Testis (tissue), 3 donors: Measurements from ENCODE around the gene PIK3AP1. TPM values are rescaled to one million over a fixed set of nuclear protein-coding genes. Genes with fewer than 3 reads are reported as not detected.
"Not testable (repeated sequence)": the region's sequence is repeated elsewhere in the genome, so short reads cannot be mapped to it uniquely, and the experiment has no call there.

Experiments used
- DNase-seq: peaks from one replicate; pipeline ENCODE4 v3.0.0-alpha.2; 2019
- H3K27ac ChIP-seq, 2 donors: fragments of 200-600 bp; sonication (generic); one replicate each; pipeline ENCODE4 v1.5.1; 2019
- H3K27me3 ChIP-seq: fragments of 200-600 bp; sonication (generic); one replicate; pipeline ENCODE4 v1.5.1; 2019
- H3K36me3 ChIP-seq: fragments of 200-600 bp; sonication (generic); one replicate; pipeline ENCODE4 v1.5.1; 2017; ENCODE audit warnings: low read depth; ENCODE audit errors: missing control alignments
- H3K4me1 ChIP-seq: fragments of 200-600 bp; sonication (generic); one replicate; pipeline ENCODE4 v1.5.1; 2019
- H3K4me3 ChIP-seq, 2 donors: fragments of 200-600 bp; sonication (generic); one replicate each; pipeline ENCODE4 v1.5.1; 2017 to 2019
- H3K9me3 ChIP-seq: fragments of 200-600 bp; sonication (generic); one replicate; pipeline ENCODE4 v1.5.1; 2017
- POLR2A ChIP-seq: fragments of 450-650 bp; IDR thresholded peaks from one replicate; pipeline ENCODE4 v1.6.1; 2017; ENCODE audit warnings: antibody characterized with exemption, mild to moderate bottlenecking, moderate library complexity
- WGBS, 2 donors: methylation state at CpG; one replicate each; pipeline ENCODE4 v1.1.5; 2018; 5-methylcytosine and 5-hydroxymethylcytosine counted together
- intact Hi-C: fragments of 100-400 bp; cut with DNase I; formaldehyde crosslinking; loops from one replicate; pipeline ENCODE4 v1.15.1; 2023; ENCODE audit warnings: low total_unique reads
- polyA plus RNA-seq: library from polyadenylated mRNA; stranded (reverse); fragments of 350-450 nt; fragmentation: Illumina TruSeq; extraction: RNeasy Lipid Tissue Mini Kit (QIAGEN cat#74804); gene quantifications from one replicate; pipeline ENCODE4 v1.2.3, GENCODE V29; 2014; ENCODE audit warnings: low read depth, low replicate concordance; ENCODE audit not compliant: insufficient read depth
- total RNA-seq, 2 donors: library from RNA; depleted of rRNA; stranded (reverse); fragments of >200 nt; gene quantifications; one replicate each; pipeline ENCODE4 v1.2.3, GENCODE V29; 2016
- TF ChIP-seq, protein P1 (sequence below), 3 experiments: fragments of 450-650 bp in 2 of 3; fragments of 200-600 bp in 1 of 3; sonication (generic) in 1 of 3; IDR thresholded peaks; one replicate each; pipeline ENCODE4 v1.5.1; 2016 to 2019; ENCODE audit warnings: antibody characterized with exemption in 3 of 3, mild to moderate bottlenecking in 2 of 3, moderate library complexity in 1 of 3

PIK3AP1 gene
- total and polyA plus RNA-seq, 3 donors from 2014 or later, result 6.5 to 10.0 (median 6.6) TPM

DNA sequence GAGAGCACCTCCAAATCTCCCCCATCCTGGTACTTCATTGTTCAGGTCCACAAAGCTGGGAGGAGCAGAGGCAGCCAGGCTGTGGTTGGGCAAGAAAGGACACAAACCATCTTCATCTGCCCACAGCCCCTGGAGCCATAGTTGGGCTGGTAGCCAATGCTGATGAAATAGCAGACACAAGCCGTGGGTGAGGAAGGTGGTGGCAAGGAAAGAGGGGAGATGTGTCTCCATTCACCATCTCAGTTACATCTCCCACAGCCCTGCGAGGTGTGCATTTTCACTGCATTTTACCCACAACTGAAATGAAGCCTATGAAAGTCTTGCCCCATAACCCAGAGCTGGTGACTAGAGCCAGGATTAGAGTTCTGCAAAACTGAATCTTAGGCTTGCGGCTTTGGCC is 35.0 kb downstream of the PIK3AP1 start:
- no peak overlapping the region for H3K27ac ChIP-seq
- intact Hi-C loops, result no loop called here
- WGBS, 2 donors, result 87 to 97% methylated on average over 3 of the region's 3 CpGs
- no peaks in the 10 kb centered on the region for H3K36me3 ChIP-seq
- H3K4me3 ChIP-seq, result no peak overlapping the region
- no peaks in the 10 kb centered on the region for H3K4me1 ChIP-seq
- H3K27me3 ChIP-seq, result no peaks in the 10 kb centered on the region
- TF ChIP-seq, protein P1, sequence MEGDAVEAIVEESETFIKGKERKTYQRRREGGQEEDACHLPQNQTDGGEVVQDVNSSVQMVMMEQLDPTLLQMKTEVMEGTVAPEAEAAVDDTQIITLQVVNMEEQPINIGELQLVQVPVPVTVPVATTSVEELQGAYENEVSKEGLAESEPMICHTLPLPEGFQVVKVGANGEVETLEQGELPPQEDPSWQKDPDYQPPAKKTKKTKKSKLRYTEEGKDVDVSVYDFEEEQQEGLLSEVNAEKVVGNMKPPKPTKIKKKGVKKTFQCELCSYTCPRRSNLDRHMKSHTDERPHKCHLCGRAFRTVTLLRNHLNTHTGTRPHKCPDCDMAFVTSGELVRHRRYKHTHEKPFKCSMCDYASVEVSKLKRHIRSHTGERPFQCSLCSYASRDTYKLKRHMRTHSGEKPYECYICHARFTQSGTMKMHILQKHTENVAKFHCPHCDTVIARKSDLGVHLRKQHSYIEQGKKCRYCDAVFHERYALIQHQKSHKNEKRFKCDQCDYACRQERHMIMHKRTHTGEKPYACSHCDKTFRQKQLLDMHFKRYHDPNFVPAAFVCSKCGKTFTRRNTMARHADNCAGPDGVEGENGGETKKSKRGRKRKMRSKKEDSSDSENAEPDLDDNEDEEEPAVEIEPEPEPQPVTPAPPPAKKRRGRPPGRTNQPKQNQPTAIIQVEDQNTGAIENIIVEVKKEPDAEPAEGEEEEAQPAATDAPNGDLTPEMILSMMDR (IDR thresholded peaks at IDR 0.05), result no peak
- no peak for TF ChIP-seq POLR2A
- no peak for DNase-seq
- H3K9me3 ChIP-seq, result no peaks in the 10 kb centered on the region

DNA sequence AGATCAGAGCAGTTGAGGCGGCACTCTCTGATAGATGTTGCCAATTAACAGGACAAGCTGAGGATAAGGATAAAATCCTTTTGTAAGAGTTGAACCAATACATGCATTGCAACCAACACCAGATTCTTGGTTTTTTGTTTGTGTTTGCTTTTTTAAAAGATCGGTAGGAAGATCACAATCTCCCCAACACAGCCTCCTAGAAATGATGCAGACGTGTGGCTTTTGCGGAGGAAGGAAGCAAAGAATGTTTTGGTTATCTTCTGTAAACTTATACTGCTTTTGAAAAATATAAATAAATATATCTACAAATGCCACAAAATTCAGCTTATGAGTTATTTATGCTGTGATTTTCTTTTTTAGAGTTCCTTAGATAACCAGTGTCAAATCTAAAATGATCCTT is 35.5 kb downstream of the PIK3AP1 start:
- no peak for DNase-seq
- WGBS, 2 donors, result 79 to 81% methylated on average over 4 of the region's 4 CpGs
- no peak overlapping the region for H3K27ac ChIP-seq
- H3K9me3 ChIP-seq, result no peaks in the 10 kb centered on the region
- no peaks in the 10 kb centered on the region for H3K36me3 ChIP-seq
- no peak for TF ChIP-seq POLR2A
- TF ChIP-seq, protein P1 (IDR thresholded peaks at IDR 0.05), result no peak
- H3K4me1 ChIP-seq, result no peaks in the 10 kb centered on the region
- H3K27me3 ChIP-seq, result no peaks in the 10 kb centered on the region
- intact Hi-C loops, result no loop called here
- H3K4me3 ChIP-seq, result no peak overlapping the region

DNA sequence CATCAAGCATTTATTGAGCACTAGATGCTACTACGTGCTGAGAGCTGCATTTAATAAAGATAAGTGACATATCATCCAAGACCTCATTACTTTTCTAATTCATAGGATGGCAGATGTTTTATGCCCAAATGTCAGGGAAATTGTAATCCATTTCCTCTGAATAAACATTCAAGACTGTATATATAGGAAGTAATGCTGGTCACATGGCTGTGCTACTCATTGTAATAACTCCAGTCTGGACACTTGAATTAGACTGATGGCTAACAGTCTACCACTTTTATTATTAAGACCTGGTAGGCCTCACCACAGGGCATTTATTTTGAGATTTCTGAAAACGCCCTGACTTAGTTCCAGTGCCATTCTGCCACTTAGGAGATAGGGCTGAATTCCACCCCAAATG is 36.6 kb downstream of the PIK3AP1 start:
- no peaks in the 10 kb centered on the region for H3K9me3 ChIP-seq
- H3K27ac ChIP-seq, result no peak overlapping the region
- TF ChIP-seq, protein P1 (IDR thresholded peaks at IDR 0.05), result no peak
- TF ChIP-seq POLR2A, result no peak
- no peak overlapping the region for H3K4me3 ChIP-seq
- WGBS, 2 donors, result 78 to 91% methylated on average over 2 of the region's 2 CpGs
- H3K4me1 ChIP-seq, result no peaks in the 10 kb centered on the region
- H3K36me3 ChIP-seq, result no peaks in the 10 kb centered on the region
- intact Hi-C loops, result no loop called here
- no peaks in the 10 kb centered on the region for H3K27me3 ChIP-seq
- no peak for DNase-seq

DNA sequence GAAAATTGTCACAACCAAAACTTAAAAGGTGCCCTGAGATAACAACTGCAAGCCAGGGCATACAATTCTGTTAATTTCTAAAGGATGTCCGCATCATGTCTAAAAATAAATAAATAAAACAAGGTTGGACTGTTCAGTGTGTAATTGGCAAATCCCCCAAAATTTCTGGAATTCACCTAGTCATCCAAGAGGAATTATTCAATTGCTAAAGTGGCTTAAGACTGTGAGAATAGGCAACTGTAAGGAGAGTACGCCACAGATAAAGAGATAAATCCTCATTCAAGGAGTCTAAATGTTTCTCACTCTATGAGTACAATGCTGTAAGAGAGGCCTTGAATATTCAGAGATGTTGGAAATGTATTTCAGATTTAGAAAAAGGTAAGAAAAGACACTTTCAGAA is 37.2 kb downstream of the PIK3AP1 start:
- Histone ChIP-seq H3K4me3 (no peak overlapping the region), H3K36me3 (no peaks in the 10 kb centered on the region), H3K27ac (no peak overlapping the region), H3K4me1 (no peaks in the 10 kb centered on the region), H3K9me3 (no peaks in the 10 kb centered on the region), H3K27me3 (no peaks in the 10 kb centered on the region)
- no peak for DNase-seq
- intact Hi-C loops, result no loop called here
- TF ChIP-seq POLR2A, result no peak
- WGBS, 2 donors, result 56 to 61% methylated on average over 2 of the region's 2 CpGs

DNA sequence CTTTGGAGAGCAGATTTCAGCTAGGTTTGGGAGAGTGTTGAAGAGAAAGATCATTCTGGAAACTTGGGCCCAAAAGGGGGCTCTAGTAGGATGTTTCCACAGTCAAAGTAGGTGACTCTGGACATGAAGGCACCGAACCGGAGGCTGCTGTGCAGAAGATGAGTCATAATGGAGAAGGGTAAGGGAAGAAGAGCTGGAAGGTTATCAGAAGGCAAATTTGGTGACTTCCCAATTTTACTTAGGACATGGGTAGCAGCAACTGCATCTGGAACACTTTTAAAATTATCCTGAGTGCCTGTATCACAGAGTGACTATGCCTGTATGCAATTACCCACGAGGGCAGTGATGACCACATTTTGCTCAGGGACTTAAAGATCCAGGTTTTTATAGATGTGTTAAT is 38.8 kb downstream of the PIK3AP1 start:
- no peaks in the 10 kb centered on the region for H3K36me3 ChIP-seq
- 77 to 78% methylated on average over 3 of the region's 3 CpGs for WGBS, 2 donors
- TF ChIP-seq, protein P1 (IDR thresholded peaks at IDR 0.05), result no peak
- TF ChIP-seq POLR2A, result no peak
- H3K27ac ChIP-seq, result no peak overlapping the region
- no peak overlapping the region for H3K4me3 ChIP-seq
- intact Hi-C loops, result no loop called here
- DNase-seq, result no peak
- H3K9me3 ChIP-seq, result no peaks in the 10 kb centered on the region
- H3K27me3 ChIP-seq, result no peaks in the 10 kb centered on the region
- H3K4me1 ChIP-seq, result peaks cover 4% of the 10 kb centered on the region

DNA sequence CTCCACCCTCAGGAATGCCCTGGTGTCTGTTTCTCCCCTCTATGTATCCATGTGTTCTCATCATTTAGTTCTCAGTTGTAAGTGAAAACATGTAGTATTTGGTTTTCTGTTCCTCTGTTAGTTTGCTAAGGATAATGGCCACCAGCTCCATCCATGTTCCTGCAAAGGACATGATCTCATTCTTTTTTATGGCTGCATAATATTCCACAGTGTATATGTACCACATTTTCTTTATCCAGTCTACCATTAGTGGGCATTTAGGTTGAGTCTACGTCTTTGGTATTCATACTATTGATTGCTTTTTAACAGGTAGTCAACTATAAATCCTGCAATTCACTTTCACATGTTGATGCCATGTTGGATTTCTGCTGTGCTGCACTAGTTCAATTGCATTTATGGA is 39.9 kb downstream of the PIK3AP1 start:
- H3K36me3 ChIP-seq, H3K27me3 ChIP-seq, H3K9me3 ChIP-seq, DNase-seq, H3K4me3 ChIP-seq, H3K27ac ChIP-seq, intact Hi-C loops: not testable (repeated sequence)
- 91 to 93% methylated on average over 1 of the region's 1 CpG for WGBS, 2 donors
- peaks cover 13% of the 10 kb centered on the region for H3K4me1 ChIP-seq
